Measurements from ENCODE around the gene PCDHGB4. TPM values are rescaled to one million over a fixed set of nuclear protein-coding genes. Genes with fewer than 3 reads are reported as not detected.
"Not testable (repeated sequence)": the region's sequence is repeated elsewhere in the genome, so short reads cannot be mapped to it uniquely, and the experiment has no call there.

Gene PCDHGB4
- total RNA-seq, 1 experiment from 2014 or later, result 3.1 TPM

GRCh38 chr5:141356950-141357349 is 30.5 kb upstream of the PCDHGB4 start:
- H3K27ac ChIP-seq, result no peak overlapping the region
- H3K9me3 ChIP-seq (replicated peaks), result peaks cover 41% of the 10 kb centered on the region
- no peaks in the 10 kb centered on the region for H3K27me3 ChIP-seq
- no peak for DNase-seq
- H3K4me1 ChIP-seq, result no peaks in the 10 kb centered on the region
- H3K4me3 ChIP-seq, result no peak overlapping the region
- peaks cover 77% of the 10 kb centered on the region for H3K36me3 ChIP-seq

GRCh38 chr5:141359790-141360426 is 27.6 kb upstream of the PCDHGB4 start, which contains the start of gene PCDHGB2:
Gene PCDHGB2, plus strand, starts transcription at chr5:141359994. Its CDS starts 142 bp downstream, at chr5:141360136.
- H3K4me3 ChIP-seq, result no peak within 1 kb of the TSS
- peaks cover 84% of the 10 kb centered on the region for H3K36me3 ChIP-seq
- peaks cover 27% of the 10 kb centered on the region for H3K9me3 ChIP-seq (replicated peaks)
- H3K4me1 ChIP-seq, result no peaks in the 10 kb centered on the region
- DNase-seq, result no peak
- H3K27ac ChIP-seq, result no peak within 1 kb of the TSS
- H3K27me3 ChIP-seq, result no peaks in the 10 kb centered on the region

- H3K4me3 ChIP-seq, result no peak overlapping the region
- H3K27me3 ChIP-seq, result no peaks in the 10 kb centered on the region
- H3K9me3 ChIP-seq (replicated peaks), result peaks cover 19% of the 10 kb centered on the region
- H3K27ac ChIP-seq, result no peak overlapping the region
- no peak for DNase-seq
- H3K4me1 ChIP-seq, result no peaks in the 10 kb centered on the region
- H3K36me3 ChIP-seq, result peaks cover 84% of the 10 kb centered on the region
Observed at GRCh38 chr5:141360685-141361084, 26.8 kb upstream of the PCDHGB4 start.

- Histone ChIP-seq H3K36me3 (peaks cover 73% of the 10 kb centered on the region), H3K27ac (no peak overlapping the region), H3K4me3 (no peak overlapping the region), H3K27me3 (no peaks in the 10 kb centered on the region), H3K9me3 (replicated peaks) (peaks cover 16% of the 10 kb centered on the region), H3K4me1 (no peaks in the 10 kb centered on the region)
- DNase-seq, result no peak
Observed at GRCh38 chr5:141362719-141363118, 24.8 kb upstream of the PCDHGB4 start.

- peaks cover 67% of the 10 kb centered on the region for H3K36me3 ChIP-seq
- peaks cover 20% of the 10 kb centered on the region for H3K9me3 ChIP-seq (replicated peaks)
- H3K4me3 ChIP-seq, result no peak within 1 kb of the TSS
- H3K27me3 ChIP-seq, result no peaks in the 10 kb centered on the region
- H3K4me1 ChIP-seq, result no peaks in the 10 kb centered on the region
- H3K27ac ChIP-seq, result no peak within 1 kb of the TSS
- DNase-seq, result no peak
Observed at GRCh38 chr5:141363952-141364660, 23.4 kb upstream of the PCDHGB4 start, which contains the start of gene PCDHGA5. Gene PCDHGA5, plus strand, starts transcription at chr5:141364162. Its CDS starts 169 bp downstream, at chr5:141364331.

GRCh38 chr5:141366016-141366896 is 21.2 kb upstream of the PCDHGB4 start:
- Histone ChIP-seq H3K4me1 (no peaks in the 10 kb centered on the region), H3K36me3 (peaks cover 63% of the 10 kb centered on the region), H3K9me3 (replicated peaks) (peaks cover 18% of the 10 kb centered on the region), H3K27me3 (no peaks in the 10 kb centered on the region), H3K27ac (no peak overlapping the region), H3K4me3 (no peak overlapping the region)
- DNase-seq, result no peak

GRCh38 chr5:141369994-141370848 is 17.3 kb upstream of the PCDHGB4 start, which contains the start of gene PCDHGB3:
Gene PCDHGB3, plus strand, starts transcription at chr5:141370242. Its CDS starts 153 bp downstream, at chr5:141370395.
- Histone ChIP-seq H3K36me3 (peaks cover 65% of the 10 kb centered on the region), H3K27ac (no peak within 1 kb of the TSS), H3K9me3 (replicated peaks) (peaks cover 27% of the 10 kb centered on the region), H3K27me3 (no peaks in the 10 kb centered on the region), H3K4me1 (no peaks in the 10 kb centered on the region), H3K4me3 (no peak within 1 kb of the TSS)
- DNase-seq, result no peak

GRCh38 chr5:141371572-141372475 is 15.7 kb upstream of the PCDHGB4 start:
- Histone ChIP-seq H3K9me3 (replicated peaks) (peaks cover 27% of the 10 kb centered on the region), H3K27ac (no peak overlapping the region), H3K4me3 (no peak overlapping the region), H3K36me3 (peaks cover 61% of the 10 kb centered on the region), H3K27me3 (no peaks in the 10 kb centered on the region), H3K4me1 (no peaks in the 10 kb centered on the region)
- DNase-seq, result no peak

- H3K4me3 ChIP-seq, result no peak within 1 kb of the TSS
- no peak for DNase-seq
- no peak within 1 kb of the TSS for H3K27ac ChIP-seq
- H3K4me1 ChIP-seq, result no peaks in the 10 kb centered on the region
- no peaks in the 10 kb centered on the region for H3K27me3 ChIP-seq
- H3K36me3 ChIP-seq, result peaks cover 64% of the 10 kb centered on the region
- H3K9me3 ChIP-seq (replicated peaks), result peaks cover 26% of the 10 kb centered on the region
Observed at GRCh38 chr5:141373673-141374317, 13.7 kb upstream of the PCDHGB4 start, which contains the start of gene PCDHGA6. Gene PCDHGA6, plus strand, starts transcription at chr5:141373891. Its CDS starts 193 bp downstream, at chr5:141374084.

- no peaks in the 10 kb centered on the region for H3K27me3 ChIP-seq
- H3K4me3 ChIP-seq, result no peak overlapping the region
- no peak overlapping the region for H3K27ac ChIP-seq
- no peak for DNase-seq
- H3K9me3 ChIP-seq (replicated peaks), result peaks cover 26% of the 10 kb centered on the region
- no peaks in the 10 kb centered on the region for H3K4me1 ChIP-seq
- peaks cover 64% of the 10 kb centered on the region for H3K36me3 ChIP-seq
Observed at GRCh38 chr5:141374627-141375026, 12.9 kb upstream of the PCDHGB4 start.

GRCh38 chr5:141375444-141376155 is 11.9 kb upstream of the PCDHGB4 start:
- DNase-seq, H3K4me1 ChIP-seq, H3K4me3 ChIP-seq, H3K27me3 ChIP-seq, H3K27ac ChIP-seq: not testable (repeated sequence)
- Histone ChIP-seq H3K9me3 (replicated peaks) (peaks cover 26% of the 10 kb centered on the region), H3K36me3 (peaks cover 60% of the 10 kb centered on the region)
